EL (cell line): ENCODE measurements around the gene CCDC88B.

Experiments used
- DNase-seq: peaks from one replicate; pipeline ENCODE4 v3.0.0-alpha.2; 2016

CCDC88B gene

DNA sequence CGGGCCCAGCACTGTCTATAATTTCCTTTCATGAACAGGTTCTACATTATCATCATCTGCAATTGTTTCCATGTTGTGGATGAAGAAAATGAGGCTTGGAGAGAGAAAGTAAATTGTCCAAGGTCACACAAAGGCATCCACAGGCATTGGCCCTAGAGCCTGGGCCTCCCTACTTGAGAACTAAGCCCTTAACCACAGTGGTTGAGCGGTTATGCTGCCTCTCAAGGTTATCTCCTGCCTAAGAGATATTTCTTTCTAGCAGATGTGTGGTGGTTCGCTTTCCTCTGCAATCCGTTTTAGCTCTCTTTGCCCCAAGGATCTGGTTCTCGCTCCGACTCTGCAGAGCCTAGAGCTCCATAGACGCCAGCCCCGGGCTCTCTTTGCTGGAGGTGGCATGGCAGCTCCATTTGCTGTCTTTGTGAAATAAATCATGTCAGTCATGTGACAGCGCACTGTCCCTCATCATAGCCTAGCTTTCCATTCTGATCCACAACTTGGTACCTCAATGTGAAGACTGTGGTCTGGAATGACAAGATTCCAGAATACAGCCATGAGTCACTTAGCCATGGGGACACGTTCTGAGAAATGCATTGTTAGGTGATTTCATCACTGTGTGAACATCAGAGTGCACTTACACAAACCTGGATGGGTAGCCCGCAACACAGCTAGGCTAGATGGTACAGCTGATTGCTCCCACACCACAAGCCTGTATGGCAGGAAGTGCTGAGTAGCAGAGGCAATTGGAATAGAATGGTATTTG, 46.1 kb downstream of the CCDC88B start:
- peak; percentile 93 for DNase-seq

DNA sequence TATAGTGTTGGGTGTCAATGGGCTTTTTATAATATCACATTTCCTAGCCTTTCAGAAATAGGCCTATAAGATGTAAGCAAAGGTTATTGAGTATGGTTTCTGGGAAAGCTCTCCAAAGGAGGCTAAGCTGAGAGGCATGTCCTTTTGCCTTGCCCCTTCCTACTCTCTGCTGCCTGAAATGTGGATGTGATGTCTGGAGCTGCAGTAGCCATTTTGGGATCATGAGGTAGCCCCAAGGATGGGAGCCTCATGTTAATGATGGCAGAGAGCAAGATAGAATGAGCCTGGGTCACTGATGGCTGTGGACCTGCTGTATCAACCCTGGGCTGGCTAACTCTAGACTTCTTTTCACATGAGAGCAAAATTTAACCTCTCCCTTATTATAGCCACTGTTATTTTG, 47.9 kb downstream of the CCDC88B start:
- no peak for DNase-seq

DNA sequence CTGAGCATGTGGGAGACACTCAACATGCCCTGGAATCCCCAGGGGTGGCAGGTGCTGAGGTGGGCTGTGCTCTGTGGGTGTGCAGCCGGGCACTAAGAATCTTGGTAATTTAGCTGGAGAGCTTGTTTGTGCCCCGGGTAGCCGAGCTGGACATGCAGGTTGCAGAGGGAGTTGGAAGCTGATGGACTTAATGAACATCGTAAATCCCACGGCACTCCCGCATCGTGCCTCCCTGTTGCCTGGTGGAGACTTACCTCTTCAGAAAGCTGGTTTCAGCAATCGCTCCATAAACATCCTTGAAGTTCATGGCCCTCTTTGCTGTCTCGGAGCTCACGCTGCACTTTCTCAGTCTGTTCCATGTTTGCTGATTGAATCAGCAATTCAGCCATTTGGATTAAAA, 48.9 kb downstream of the CCDC88B start:
- DNase-seq, result no peak

DNA sequence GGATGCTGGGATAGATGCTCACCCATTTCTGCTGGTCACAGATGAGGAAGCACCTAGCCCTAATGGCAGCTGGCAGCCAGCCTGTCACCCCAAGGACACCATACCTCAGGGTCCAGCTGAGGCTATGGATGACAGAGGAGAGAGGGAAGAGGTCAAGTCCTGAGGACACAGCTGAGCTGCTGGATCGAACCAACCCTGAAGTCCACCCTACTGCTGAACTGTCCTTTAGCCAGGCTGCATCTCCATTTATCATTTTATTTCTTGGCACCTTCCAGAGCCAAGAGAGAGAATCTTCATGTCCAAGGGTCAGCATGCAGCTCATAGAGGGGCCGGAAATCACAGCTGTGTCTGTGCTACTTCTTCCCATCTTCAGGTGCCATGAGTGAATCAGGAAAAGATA, 49.8 kb downstream of the CCDC88B start:
- no peak for DNase-seq

DNA sequence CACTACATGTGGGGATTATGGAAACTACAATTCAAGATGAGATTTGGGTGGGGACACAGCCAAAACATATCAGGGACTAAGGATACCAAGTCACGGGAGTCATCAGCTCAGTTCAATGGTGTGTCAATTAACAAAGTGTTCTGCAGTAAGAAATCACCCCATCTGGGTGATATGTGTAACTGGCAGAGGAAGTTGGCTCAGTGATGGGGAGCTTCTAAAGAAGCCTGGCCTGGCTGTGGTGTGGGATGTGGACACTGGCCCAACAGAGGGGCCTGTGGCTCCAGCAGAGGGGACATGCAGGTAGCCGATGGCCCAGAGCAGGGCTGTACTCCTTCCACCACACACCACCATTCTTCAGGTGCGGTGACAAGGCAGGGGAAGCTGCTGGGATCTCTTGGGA, 50.6 kb downstream of the CCDC88B start:
- DNase-seq, result no peak

DNA sequence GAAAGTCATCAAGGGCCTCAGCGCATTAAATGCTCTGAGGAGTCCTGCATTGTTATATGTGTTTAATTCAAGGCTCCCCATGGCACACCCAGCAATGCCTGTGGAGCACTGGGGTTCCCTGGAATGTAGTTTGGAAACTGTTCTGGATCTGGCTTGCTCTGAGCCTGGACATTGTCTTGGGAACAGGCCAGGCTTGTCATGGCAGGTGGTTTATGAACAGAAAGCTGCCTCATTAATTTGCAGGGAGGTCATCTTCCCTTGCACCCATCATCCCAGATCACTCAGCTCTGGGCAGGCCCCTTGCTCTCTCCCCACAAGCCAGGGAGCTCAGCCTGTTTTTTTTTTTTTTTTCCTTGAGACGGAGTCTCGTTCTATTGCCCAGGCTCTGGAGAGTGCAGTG, 51.8 kb downstream of the CCDC88B start:
- DNase-seq, result no peak

DNA sequence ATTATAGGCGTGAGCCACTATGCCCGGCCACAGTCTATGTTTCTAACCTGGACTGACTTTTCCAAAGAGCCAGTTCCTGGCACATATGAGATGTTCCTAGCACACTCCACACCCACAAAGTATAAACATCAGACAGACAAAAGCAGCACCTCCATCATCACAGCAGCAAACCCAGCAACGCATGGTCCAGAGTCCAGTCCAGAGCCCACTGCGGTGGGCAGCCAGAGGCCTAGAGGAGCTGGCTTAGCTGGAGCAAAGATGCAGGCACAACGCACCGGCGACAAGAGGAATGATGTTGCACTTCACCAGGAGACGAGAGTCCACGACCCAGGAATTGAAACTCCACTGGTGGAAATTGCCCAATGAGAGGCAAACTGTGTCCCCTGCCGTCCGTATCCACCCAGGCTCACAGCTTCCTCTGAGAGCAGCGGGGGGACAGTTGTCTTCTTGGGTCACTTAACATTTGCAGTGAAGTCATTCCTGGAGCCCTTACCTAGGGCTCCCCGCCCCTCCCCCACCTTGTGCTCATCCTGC, 55.6 kb downstream of the CCDC88B start:
- DNase-seq, result no peak

DNA sequence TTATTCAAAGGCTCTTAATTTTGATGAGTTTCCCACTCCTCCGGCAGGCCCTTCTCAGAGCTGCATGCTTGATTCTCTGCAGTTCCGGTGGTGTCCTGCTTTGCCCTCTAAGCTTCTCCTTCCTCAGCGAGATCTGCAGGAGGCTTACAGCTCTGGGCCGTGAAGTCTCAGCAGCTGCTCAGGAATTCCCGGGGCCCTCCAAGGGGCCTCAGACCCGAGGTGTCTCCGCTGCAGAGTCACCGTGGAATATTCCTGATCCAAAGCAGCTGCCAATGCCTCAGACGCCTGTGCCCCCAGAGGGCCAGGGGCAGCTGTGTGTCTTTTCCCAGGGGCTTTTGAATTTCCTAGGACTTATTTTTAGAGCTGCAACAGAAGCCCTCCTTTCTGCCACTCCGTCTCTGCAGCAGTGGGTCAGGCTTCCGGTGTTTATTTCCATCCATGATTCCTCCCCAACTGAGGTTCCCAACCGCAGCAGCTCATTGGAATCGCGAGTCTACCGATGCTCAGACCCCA, 56.1 kb downstream of the CCDC88B start:
- DNase-seq, result peak; percentile 16

DNA sequence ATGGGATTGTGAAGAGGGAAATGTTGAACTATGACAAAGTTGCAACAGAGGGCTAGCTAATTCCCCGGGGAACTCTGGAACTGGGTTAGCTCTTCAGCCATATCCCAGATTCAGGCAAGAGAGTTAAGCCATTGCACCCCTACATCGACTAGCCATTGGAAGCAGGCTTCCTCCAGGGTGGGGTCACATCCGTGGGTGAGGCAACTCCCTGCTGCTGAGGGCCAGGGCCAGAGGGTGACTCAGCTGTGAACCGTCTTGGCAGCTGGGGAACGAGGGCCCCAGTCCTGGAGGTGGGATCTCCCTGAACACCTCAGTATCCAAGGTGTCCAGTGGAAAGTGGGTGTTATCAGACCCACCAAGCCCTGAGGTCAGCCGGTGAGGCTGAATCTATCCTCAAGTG, 60.1 kb downstream of the CCDC88B start:
- DNase-seq, result peak; percentile 39

DNA sequence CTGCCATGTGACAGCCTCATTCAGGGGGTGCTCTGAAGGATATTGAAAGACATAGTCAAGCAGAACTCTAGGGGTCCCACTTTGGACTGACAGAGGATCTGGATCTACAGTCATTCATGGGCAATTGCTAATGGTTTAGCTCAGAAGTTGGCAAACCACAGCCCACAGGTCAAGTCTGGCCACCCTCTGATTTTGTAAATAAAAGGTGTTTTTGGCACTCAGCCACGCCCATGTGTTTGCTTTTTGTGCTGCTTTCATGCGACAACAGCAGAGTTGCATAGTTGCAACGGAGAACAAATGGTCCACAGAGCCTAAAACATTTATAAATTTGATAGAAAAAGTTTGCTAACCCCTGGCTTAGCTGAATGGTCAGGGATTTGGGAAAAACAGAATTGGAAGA, 60.7 kb downstream of the CCDC88B start:
- DNase-seq, result no peak

DNA sequence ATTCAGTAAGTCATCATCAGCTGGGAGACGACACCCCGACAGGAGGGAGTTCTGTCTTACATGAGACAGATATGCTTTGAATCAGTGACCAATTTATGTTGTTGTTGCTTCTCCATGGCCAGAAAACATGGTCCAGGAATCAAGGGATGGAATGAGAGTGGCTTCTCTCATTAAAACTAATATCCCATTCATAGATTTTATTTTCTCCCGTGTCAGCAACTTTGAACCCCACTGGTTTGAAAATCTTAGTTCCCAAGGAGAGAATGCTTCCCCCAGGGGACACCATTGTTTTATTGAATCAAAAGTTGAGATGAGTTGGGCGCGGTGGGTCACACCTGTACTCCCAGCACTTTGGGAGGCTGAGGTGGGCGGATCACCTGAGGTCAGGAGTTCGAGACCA, 61.8 kb downstream of the CCDC88B start:
- DNase-seq, result no peak

DNA sequence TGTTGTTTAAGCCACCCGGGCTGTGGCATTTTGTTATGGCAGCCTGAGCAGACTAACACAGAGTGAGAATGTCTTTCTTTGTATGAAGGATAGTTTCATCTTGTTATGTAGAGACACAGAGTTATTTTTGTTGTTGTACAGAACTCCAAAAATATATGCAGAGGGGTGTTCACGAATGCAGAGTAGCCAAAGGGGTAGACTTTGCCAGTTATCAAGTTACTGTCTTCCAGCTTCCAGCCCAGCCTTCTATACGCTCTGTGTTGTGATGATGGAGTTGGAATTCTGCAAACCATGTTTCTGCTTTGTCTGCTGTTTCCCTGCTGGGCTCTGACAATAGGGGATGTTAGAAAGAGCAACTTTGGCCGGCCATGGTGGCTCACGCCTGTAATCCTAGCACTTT, 63.1 kb downstream of the CCDC88B start:
- DNase-seq, result no peak

DNA sequence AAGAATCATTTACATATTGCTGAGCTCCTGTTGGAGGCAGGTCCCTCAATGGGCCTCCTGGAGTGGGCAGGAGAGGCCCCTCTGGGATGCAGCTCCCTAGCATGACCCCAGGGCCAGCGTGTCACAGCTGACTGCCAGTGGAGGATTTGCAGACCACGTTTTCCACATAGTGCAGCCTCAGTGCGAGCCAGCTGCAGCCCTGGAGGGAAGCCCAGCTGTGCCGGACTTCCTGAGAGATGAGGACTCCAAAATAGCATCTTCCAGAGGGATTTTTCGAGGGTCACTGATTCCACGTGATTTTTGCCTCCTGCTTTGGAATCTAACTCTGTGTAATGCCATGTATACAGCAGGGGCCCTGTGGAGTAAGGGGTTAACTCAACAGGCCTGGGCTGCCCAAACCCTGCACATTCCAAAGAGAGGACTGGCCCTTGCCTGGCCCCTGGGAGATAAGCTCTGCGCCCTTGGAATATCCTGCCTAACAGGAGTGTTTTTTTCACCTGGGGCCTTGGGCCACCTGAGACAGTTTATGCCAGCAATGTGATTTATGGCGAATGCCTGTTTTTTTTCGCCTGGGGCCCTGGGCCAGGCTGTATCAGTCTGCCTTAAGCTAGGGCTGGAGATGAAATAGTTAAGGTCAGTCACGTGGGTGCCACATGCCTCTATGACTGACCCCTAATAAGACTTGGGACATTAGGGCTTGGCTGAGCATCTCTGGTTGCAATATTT, 66.4 kb downstream of the CCDC88B start:
- DNase-seq, result no peak
